ENCODE data around the gene STXBP6. TPM values are rescaled to one million over a fixed set of nuclear protein-coding genes. Genes with fewer than 3 reads are reported as not detected.
A peak's percentile ranks its signal among the peaks of the same experiment; 100 is the strongest.

STXBP6 gene
- total RNA-seq, 2 donors from 2014 or later: 20.1 to 28.3 TPM

GRCh38 chr14:24888532-24888931 lies 161.4 kb downstream of the STXBP6 start:
- no peak overlapping the region for H3K4me3 ChIP-seq
- intact Hi-C loops (cut with DNase I): no loop called here
- H3K36me3 ChIP-seq (replicated peaks in 1 of 2; ENCODE audit: insufficient read depth in 1 of 2, low read depth in 2 of 2): no peaks in the 10 kb centered on the region
- no peak for DNase-seq
- no peak overlapping the region for H3K27ac ChIP-seq
- H3K27me3 ChIP-seq: no peaks in the 10 kb centered on the region
- TF ChIP-seq CTCF (IDR thresholded peaks at IDR 0.05) (no peak), POLR2A (IDR thresholded peaks at IDR 0.05) (no peak)
- 87% methylated on average over 6 of the region's 6 CpGs for WGBS, 2 donors
- peaks cover 26% of the 10 kb centered on the region for H3K4me1 ChIP-seq
- ATAC-seq: no peak
- no peaks in the 10 kb centered on the region for H3K9me3 ChIP-seq

- no peak overlapping the region for H3K4me3 ChIP-seq
- ATAC-seq: no peak
- WGBS, 2 donors: 89 to 93% methylated on average over 3 of the region's 3 CpGs
- peaks cover 18% of the 10 kb centered on the region for H3K4me1 ChIP-seq
- H3K9me3 ChIP-seq: no peaks in the 10 kb centered on the region
- H3K27ac ChIP-seq: no peak overlapping the region
- no peak for DNase-seq
- TF ChIP-seq CTCF (IDR thresholded peaks at IDR 0.05) (no peak), POLR2A (IDR thresholded peaks at IDR 0.05) (no peak)
- no peaks in the 10 kb centered on the region for H3K36me3 ChIP-seq (replicated peaks in 1 of 2; ENCODE audit: insufficient read depth in 1 of 2, low read depth in 2 of 2)
- intact Hi-C loops (cut with DNase I): no loop called here
- no peaks in the 10 kb centered on the region for H3K27me3 ChIP-seq
Measured at GRCh38 chr14:24887623-24888304, 162.2 kb downstream of the STXBP6 start.

- no peak for ATAC-seq
- TF ChIP-seq POLR2A (IDR thresholded peaks at IDR 0.05) (no peak), CTCF (IDR thresholded peaks at IDR 0.05) (no peak)
- no peaks in the 10 kb centered on the region for H3K27me3 ChIP-seq
Measured at GRCh38 chr14:24885410-24885913, 164.5 kb downstream of the STXBP6 start.

GRCh38 chr14:24883576-24883975 lies 166.4 kb downstream of the STXBP6 start:
- intact Hi-C loops (cut with DNase I): no loop called here
- no peak overlapping the region for H3K4me3 ChIP-seq
- no peak for ATAC-seq
- H3K4me1 ChIP-seq: peaks cover 30% of the 10 kb centered on the region
- H3K27ac ChIP-seq: no peak overlapping the region
- no peaks in the 10 kb centered on the region for H3K36me3 ChIP-seq (replicated peaks in 1 of 2; ENCODE audit: insufficient read depth in 1 of 2, low read depth in 2 of 2)
- DNase-seq: no peak
- TF ChIP-seq POLR2A (IDR thresholded peaks at IDR 0.05) (no peak), CTCF (IDR thresholded peaks at IDR 0.05) (no peak)
- H3K27me3 ChIP-seq: no peaks in the 10 kb centered on the region
- no peaks in the 10 kb centered on the region for H3K9me3 ChIP-seq
- WGBS, 2 donors: 86 to 92% methylated on average over 2 of the region's 2 CpGs

More at GRCh38 chr14:24885410-24885913, 164.5 kb downstream of the STXBP6 start:
- no peak for DNase-seq
- Histone ChIP-seq H3K27ac (peak overlapping the region in 1 of 4 donors; percentile 20), H3K4me3 (no peak overlapping the region), H3K4me1 (peaks cover 24% of the 10 kb centered on the region), H3K9me3 (no peaks in the 10 kb centered on the region), H3K36me3 (replicated peaks in 1 of 2; ENCODE audit: insufficient read depth in 1 of 2, low read depth in 2 of 2) (no peaks in the 10 kb centered on the region)
- intact Hi-C loops (cut with DNase I): no loop called here
- WGBS, 2 donors: 71 to 75% methylated on average over 3 of the region's 3 CpGs

All from body of pancreas (tissue), 4 donors.